ENCODE measurements around the gene AHSP.
"Not testable (repeated sequence)": the region's sequence is repeated elsewhere in the genome, so short reads cannot be mapped to it uniquely, and the experiment has no call there.

Gene AHSP

GRCh38 chr16:31532120-31532519 is 4.4 kb downstream of the AHSP start:
- DNase-seq, result no peak

GRCh38 chr16:31532896-31533295 is 5.2 kb downstream of the AHSP start:
- DNase-seq, result no peak

GRCh38 chr16:31535737-31536136 is 8.0 kb downstream of the AHSP start:
- DNase-seq, result no peak

GRCh38 chr16:31536804-31537361 is 9.2 kb downstream of the AHSP start:
- DNase-seq, result no peak

- no peak for DNase-seq
Observed at GRCh38 chr16:31537362-31538242, 9.9 kb downstream of the AHSP start.

- DNase-seq, result not testable (repeated sequence)
Observed at GRCh38 chr16:31538243-31538598, 10.5 kb downstream of the AHSP start.

GRCh38 chr16:31539762-31540161 is 12.1 kb downstream of the AHSP start:
- DNase-seq, result not testable (repeated sequence)

- DNase-seq, result no peak
Observed at GRCh38 chr16:31542763-31543162, 15.1 kb downstream of the AHSP start.

GRCh38 chr16:31561426-31562233 is 33.9 kb downstream of the AHSP start:
- no peak for DNase-seq

- DNase-seq, result no peak
Observed at GRCh38 chr16:31568577-31569359, 41.1 kb downstream of the AHSP start.

- no peak for DNase-seq
Observed at GRCh38 chr16:31569360-31569717, 41.6 kb downstream of the AHSP start.

GRCh38 chr16:31572821-31573220 is 45.1 kb downstream of the AHSP start:
- DNase-seq, result no peak

GRCh38 chr16:31574159-31574558 is 46.5 kb downstream of the AHSP start:
- not testable (repeated sequence) for DNase-seq

- DNase-seq, result no peak
Observed at GRCh38 chr16:31577411-31577810, 49.7 kb downstream of the AHSP start.

All from HCEC 1CT (cell line).